DMS 273 treated with DMSO at 0.1 percent for 48 hours (cell line): ENCODE measurements around the gene SORCS2.
A peak's percentile ranks its signal among the peaks of the same experiment; 100 is the strongest.

Source experiments
- DNase-seq: peaks from one replicate; lab custom pipeline; 2025; lab: John Stamatoyannopoulos, UW

Gene SORCS2

DNA sequence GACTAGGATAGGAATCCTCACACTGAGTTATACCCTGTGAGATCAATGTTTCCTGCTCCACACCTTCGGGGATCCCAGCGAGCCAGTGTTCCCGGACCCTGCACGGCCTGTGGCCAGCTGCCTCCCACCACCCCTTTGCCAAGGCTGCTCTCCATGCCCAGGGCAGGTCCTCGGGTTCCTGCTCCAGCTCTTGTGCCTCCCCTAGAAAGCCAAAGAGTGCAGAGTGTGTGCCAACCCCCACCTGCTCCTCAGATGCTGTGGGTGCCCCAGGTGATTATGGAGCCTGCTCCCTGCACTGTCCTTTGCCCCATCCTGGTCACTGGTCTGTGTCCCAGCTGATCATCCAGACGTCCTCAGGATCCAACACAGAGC lies 500.9 kb downstream of the SORCS2 start:
- no peak for DNase-seq

DNA sequence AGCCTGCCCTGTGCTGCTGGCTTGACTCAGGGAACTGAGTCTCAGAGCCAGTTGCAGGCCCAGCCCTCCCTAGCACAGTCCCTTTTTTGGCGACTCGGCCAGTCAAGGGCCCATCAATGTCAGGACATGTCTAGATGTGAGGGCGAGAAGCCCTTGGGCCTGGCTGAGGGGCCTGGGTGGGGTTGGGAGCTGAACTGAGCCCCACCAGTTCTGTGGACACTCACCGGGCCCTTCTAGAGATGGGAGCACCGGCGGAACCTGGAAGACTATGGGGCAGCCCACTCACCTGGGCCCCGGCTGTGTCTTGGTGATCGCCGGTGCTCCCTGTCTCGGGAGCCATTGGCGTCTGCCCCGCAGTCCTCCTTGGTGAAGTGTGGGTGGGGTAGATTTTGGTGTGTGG lies 501.4 kb downstream of the SORCS2 start:
- DNase-seq = no peak

DNA sequence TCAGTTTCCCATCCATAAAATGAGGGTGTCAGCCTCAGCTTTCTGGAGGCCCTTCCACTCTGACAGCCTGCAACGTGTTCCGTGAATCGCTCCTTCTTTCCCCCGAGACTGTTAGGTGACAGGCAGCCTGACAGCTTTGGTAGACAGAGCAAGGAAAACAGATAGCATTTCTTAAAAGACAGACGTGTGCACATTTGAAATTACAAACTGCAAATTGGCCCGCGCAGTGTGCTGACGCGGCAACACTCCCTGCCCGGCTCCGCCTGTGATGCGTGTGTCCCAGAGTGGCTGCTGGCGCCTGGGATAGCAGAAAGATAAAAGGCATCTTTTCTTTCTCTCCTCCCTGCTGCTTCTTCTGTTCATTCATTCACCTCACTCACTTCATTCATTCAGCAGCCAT lies 502.0 kb downstream of the SORCS2 start:
- no peak for DNase-seq

DNA sequence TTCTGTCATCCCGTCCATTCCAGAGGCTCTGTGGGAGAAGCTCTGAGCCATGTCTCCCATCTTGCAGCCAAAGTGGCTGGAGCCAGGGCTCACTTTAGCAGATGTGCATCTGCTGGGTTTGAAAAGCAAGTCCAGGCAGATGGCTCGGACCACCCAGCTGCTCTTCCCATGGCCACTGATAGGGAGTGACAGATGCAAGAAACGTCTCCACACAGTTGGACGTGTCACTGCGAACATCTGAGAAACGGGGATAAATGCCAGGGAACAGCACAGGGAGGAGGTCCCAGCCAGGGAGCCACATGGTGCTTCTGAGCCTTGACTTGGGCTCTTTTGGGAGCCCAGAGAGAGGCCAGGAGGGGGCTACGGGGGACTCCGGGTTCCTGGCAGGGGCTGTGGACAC lies 505.0 kb downstream of the SORCS2 start:
- peak; percentile 81 for DNase-seq

DNA sequence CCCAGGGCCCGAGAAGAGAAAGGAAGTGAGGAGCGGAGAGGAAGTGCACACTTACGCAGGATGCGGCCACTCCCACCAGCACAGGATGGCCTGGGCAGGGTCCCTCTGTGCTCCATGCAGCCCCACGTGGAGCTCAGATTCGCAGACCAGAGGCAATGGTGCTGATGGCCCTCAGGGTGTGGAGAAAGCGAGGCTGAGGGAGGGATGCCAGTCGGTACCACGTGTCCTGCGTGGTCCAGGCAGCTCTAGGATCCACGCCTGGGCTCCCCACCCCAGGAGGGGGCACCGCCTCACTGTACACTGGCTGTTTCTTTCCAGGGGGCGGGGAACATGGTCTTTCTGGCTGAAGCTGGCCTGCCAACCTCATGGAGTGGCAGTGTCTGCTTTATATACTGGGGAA lies 505.5 kb downstream of the SORCS2 start:
- DNase-seq = no peak

DNA sequence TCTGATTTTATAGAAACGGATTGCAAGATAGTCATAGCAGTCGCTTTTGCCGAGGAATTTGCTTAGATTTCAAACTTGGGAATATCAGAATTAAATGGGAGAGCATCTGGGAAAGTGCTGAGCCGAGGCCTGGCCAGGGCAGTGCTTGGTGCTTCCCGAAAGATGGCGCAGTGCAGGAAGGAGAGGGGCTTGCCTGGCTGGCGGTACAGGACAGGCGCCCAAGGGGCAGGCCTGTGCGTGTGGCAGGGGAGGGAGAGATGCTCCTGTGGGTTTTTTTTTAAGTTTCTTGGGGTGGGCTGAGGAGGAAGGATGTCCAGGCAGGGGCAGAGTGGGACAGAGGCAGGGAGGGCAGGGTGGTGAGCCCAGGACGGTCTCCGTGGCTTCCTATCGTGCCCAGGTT lies 506.2 kb downstream of the SORCS2 start:
- no peak for DNase-seq

DNA sequence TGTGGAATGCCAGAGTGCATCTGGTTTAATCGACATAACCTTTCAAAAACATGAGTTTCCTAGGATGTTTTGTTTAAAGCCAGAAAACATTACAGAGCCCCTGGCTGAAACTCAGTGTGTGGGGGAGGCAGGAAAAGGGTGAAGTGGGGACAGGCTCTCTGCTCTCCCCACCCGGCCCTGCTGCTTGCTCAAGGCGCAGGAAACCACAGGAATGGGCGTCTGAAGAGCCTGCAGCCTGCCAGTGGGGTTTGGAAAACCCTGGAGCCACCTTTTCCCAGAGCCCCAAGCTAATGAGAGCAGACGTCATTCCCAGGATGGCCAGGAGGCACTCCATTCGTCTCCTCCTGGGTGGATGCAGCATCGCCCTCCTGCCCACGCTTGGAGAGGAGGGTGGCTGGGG lies 506.7 kb downstream of the SORCS2 start:
- DNase-seq = no peak

DNA sequence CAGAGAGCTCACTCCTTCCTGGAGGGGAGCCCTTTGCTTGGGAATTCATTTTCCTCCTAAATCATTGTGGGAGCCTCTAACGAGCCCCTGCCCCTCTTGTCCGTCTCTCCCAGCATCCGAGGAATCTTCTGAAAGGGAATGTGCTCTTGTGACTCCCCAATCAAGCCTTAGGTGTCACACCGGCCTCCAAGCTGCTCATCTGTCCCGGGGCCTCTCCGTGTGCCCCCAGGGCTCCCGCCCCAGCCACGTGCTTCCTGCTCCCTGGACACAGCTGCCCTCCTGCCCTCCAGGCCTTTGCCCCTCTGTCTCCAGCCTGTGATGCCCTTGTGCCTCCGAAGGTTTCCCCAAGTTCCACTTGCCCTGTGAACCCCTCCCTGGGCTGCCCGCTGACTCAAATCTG lies 507.5 kb downstream of the SORCS2 start:
- DNase-seq = no peak

DNA sequence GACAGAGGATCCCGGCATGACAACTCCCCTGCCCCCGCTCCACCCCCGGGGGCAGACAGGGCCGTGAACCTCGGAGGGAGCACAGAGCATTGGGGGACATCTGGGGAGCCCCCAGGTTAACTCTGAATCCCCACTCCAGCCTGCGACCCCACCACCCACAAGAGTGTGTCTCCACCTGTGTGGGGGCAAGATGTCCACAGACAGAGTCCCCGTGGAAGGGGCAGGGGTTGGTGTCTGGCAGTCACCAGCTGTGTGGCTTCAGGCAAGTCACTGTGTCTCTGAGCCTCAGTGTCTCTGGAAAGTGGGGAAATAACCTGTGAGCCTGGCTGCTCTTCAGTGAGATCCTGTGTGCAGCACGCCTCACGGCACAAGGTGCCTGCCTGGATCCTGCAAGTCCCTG lies 508.3 kb downstream of the SORCS2 start:
- DNase-seq = no peak

DNA sequence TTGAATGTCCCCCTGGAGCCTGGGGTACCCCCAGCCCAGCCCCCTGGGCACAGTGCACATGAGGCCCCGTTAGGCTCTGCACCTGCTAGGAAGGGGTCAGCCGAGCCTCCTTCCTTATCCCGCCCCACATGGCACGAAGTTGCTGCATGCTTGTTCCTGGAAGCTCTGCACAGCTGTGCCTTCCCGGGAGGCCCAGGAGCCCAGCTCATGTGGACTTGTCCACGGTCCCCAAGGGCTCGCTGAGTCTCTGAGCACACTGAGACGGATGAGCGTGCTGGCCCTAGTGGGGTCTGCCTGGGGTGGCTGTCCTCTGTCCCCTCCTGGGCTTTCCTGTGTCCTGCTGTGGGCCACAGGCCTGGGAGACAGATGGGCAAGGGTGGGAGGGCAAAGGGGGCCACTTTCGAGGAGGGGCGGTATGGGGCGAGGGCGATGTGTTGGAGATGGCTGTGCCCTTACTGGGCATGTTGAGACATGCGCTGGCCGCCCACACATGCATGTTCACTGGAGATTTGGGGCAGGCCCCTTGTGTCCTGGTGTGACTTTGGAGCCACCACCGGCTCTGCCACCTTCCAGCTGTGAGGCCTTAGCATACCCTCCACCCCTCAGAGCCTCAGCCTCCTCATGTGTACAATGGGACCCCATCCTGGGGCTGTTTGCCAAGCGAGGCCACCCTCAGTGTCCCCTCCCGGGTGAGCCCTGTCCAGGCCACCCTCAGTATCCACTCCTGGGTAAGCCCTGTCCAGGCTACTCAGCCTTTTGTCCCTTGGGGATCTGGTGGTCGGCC lies 509.7 kb downstream of the SORCS2 start:
- DNase-seq = no peak

DNA sequence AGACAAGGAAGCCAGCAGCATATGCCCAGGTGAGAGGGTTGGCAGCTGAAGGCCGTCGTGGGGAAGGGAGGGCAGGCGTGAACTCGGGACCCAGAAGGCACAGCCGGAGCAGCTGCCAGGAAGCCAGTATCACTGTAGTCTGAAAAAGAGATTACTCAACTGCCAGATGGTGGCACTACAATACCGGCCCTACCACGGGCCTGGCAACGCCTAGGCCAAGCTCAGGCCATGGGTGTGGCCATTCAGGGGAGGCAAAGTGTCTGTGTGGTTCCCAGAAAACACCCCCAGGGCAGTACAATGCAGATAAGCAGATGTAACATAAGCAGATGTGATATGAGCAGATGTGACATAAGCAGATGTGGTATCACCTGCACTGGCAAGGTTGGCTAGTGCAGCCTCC lies 511.4 kb downstream of the SORCS2 start:
- DNase-seq = no peak

DNA sequence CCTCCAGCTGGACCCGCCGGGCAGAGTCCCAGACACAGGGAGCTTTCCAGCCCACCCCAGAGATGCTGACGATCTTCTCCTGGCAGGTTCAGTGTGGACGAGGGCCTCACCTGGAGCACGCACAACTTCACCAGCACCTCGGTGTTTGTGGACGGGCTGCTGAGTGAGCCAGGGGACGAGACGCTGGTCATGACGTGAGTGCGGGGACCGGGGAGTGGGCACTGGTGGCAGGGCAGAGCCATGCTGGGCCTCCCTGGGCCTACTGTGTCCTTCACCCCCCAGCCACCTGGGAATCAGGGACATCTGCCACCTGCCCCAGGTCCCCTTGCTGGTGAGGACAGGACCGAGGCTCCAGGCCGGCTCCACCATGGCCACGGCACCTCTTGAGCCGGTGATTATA lies 511.8 kb downstream of the SORCS2 start:
- DNase-seq = no peak

DNA sequence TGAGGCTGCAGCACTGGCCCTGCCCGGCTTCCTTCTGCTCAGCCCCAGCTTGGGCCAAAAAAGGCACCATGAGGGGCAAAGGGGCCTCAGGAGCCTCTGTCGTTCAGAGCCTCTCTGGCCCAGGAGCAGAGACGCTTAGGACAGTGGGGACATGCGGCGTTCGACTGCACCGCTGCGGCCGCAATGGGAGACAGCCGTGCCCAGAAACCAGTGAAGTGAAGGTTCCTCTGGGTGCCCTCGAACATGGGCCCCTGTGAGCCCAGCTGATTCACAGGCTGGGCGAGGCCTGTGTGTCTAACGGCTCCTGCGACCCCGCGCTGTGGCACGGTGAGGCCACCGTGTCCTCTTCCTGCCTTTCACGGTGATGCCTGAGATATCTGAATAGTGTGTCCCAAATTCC lies 512.3 kb downstream of the SORCS2 start:
- no peak for DNase-seq

DNA sequence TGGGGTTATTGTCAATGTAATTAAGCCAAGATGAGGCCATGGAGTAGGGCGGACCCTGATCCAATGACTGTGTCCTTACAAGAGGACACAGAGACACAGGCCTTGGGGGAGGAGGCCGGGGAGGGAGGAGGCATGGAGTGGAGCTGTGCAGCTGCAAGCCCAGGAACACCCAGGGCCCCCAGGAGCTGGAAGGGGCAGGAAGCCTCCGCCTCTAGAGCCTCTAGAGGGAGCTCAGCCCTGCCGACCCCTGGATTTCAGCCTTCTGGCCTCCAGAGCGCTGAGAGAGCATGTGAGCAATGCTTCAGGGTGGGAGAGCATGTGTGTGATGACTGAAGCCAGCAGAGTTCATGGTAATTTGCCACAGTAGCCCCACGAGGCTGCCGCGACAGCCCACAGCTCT lies 512.7 kb downstream of the SORCS2 start:
- DNase-seq = no peak

DNA sequence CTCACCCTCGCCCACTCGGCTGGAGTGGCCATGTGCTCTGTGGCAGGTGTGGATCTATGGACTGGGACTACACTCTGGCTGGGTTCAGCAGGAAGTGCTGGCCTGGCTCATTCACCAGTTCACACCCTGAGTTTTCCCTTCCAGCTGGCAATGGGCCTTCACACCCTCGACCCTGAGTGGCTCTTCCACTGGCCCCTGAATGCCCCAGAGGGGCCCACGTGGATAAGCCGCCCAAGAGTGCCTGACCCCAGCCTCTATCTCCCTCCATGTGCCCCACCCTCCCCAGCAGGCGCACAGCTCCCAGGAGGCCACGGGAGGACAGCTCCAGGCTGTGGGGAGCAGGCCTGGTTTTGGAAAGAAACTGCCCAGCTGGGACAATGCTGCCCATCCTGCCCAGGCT lies 513.3 kb downstream of the SORCS2 start:
- no peak for DNase-seq

DNA sequence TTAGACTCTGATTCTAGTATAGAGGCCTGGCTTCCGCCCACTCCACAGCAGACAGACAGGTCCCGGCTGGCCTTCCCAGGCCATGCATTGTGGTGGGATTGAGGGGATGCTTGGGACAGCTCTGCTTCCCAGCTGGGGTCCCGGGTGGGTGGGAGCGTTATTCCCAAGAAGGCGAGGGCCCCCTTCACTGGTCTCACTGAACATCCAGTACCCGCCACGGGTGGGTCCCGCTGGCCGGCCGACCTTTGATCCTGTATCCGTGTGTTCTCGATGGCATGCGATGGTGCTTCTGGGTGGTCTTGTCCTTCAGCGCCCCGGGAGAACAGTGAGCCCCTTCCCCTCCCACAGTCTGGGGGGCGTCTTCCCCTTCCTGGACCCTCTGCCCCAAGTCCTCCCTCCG lies 515.9 kb downstream of the SORCS2 start:
- no peak for DNase-seq

DNA sequence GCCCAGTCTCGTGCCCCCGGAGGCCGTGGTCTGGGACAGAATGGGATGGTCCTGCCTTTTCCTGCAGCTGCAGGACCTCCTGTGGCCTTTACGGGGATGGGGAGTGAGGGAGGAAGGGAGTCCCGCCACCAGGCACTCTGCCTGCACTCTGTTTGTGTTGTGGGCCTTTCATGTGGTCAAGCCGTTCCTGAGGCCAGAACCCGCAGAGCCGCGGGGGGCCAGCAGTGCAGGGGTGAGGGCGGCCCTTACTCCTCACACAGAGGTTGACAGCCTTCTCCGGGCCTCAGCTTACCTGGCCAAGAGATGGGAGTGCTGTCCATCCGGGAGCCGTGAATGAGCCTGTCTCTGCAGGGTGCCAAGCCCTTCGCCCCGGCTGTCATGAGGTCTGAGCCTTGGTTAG lies 516.6 kb downstream of the SORCS2 start:
- DNase-seq = no peak

DNA sequence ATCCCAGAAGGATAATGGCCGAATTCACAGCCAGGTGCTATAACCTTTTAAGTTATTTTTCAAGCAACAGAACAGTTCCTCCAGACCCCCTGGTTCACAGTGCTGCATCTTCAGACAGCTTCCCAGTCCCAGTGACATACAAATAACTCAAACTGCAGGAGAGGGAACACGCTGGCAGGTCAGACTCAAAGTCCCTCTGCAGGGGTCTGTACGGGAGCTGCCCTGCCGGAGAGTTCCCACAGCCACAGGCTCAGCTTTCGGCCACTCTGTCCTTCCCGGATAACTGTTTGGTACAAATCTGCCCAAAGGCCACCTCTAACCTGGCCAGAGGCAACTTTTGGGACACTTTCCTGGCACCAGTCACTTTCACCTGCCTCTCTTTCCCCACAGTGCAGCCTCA lies 517.1 kb downstream of the SORCS2 start:
- DNase-seq = no peak

DNA sequence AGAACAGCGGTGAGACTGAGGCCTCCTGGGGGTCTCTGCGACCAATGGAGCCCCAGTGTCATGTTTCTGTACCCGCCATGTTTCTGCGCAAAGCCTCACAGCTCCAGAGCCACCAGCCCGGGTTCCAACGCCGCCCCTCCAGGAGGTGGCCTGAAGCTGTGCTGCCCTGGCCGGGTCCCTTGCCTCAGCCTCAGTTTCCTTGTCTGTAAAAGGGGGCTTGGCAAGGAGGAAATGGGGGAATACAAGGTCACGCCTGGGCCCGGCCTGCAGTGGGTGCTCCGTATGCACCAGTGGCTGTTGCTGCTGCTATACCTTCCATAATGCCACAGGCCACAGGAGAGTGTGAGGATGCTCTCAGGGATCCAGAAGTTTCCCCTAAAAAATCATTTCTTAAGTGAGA lies 517.8 kb downstream of the SORCS2 start:
- DNase-seq = no peak

DNA sequence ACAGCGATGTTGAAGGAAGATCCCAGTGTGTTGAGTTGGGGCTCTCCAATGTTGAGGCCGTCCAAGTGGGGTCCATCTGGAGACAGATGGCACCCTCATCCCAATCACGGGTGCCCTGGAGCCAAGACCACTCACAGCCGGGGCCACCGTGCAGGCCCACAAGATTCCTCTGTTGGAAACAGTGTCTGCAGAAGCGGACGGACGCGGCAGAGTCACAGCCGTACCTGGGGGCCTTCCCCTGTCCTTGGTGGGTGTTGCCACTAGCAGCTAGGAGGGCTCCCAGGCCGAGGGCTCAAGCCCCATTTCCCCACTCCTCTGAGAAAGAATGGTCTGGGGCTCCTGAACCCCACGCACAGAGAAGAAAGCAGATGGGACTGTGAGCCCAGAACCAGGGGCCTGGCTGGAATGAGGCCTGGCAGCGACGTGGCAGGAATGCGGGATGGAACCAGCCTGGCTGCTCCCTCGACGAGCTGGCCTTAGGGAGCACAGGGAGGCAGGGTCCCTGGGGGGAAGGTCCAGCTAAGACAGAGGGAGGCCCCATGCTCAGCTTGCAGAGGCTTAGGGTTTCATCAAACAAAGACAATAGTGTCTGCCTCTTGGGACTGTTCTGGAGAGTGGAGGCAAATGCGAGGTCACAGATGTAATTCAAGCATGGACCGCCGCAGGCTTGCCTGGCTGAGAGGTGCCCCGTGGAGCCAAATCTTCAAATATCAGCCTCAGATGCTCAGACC lies 518.4 kb downstream of the SORCS2 start:
- no peak for DNase-seq

DNA sequence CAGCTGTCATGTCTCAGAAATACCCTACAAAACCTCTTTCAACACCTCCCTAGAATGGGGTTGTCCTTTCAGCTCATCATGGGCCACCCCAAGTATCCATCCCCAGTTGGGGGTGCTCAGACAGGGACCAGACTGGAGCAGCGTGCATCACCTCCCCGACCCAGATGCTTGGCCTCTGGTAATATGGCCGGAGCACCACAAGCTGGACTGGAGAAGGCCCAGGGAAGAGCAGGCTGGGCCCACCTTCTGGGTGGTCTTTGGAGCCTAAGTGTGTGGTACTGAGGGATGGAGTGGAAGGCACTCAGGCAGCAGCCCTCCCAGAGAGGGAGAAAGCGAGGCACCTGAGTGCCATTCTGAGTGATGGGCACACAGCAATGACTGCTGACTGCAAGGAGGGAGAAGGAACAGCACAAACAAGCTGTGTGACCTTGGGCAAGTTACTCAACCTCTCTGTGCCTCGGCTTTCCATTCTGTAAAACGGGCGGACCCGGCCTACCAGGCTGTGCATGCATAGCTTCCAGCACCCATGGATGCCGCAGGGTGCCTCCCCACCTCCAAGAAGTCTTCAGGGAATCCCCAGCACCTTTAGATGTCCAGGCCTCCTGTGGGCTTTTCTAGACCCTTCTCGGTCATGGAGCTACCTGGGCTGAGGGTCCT lies 519.1 kb downstream of the SORCS2 start:
- no peak for DNase-seq

DNA sequence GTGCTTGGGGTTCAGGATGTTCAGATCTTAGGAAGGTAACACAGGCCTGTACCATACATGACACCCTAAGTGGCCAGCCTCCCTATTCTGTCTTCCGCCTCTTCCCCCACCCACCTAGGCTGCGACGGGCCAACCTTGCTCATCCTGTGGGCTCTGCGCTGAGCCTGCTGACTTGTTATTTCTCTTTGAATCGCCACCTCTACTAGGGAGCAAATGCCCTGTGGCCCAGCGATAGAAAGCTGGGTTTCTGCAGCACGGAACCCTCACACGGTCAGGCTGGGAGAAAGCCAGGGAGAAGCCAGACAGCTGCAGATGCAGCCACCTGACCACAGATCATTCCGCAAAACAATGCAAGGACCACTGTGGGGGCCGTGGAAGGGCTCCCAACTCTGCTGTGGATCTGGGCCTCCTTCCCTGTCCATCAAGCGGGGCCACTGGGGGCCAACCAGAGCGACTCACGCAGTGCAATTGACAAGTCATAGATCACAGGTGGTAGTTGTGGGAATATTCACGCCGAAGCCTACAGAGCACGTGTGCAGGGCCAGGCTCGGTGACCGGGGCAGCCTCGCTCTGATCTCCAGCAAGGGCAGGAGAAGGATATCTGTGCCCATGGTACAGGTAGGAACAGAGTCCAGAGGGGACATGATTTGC lies 519.8 kb downstream of the SORCS2 start:
- no peak for DNase-seq

DNA sequence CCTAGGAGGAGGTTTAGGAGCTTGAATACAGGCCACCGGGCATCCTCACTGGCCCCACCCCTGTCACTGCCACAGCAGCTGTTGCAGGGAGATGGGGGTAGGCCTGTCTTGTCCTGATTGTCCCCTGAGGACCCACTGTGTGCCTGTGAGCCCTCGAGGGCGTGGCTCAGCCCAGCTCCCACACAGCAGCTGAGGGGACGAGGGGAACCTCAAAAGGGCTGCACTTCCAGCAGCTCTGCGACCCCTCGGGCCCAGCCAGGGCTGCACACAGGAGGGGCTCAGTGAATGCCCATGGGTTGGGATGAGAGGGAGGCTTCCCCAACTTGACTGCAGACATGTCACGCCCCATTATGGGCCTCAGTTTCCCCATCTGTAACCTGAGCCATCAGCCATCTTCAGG lies 521.4 kb downstream of the SORCS2 start:
- no peak for DNase-seq
